OCI-LY7 (cell line): ENCODE data around the gene IL6R. TPM values are rescaled to one million over a fixed set of nuclear protein-coding genes. Genes with fewer than 3 reads are reported as not detected.

ENCODE experiments used
- BruUV-seq: library from RNA; stranded (reverse); fragments of 400-500 nt; replicated peaks from 2 replicates; lab custom pipeline; 2021; lab: Mats Ljungman, UMichigan
- CTCF ChIA-PET: fragments of 300-600 bp; sonication (Branson Sonifier 250); formaldehyde crosslinking; loops from one replicate; lab custom pipeline; 2022; ENCODE audit warnings: antibody characterized with exemption; ENCODE audit not compliant: unreplicated experiment; lab: Charles Lee
- POLR2A ChIA-PET: fragments of 300-600 bp; sonication (Branson Sonifier 250); formaldehyde crosslinking; loops from one replicate; lab custom pipeline; 2022; ENCODE audit warnings: antibody characterized with exemption; lab: Charles Lee
- DNase-seq: peaks from one replicate; pipeline ENCODE4 v3.0.0-alpha.2; 2015; ENCODE audit warnings: low spot score
- H2AFZ ChIP-seq: fragments of 200-600 bp; sonication (generic), shearing (Covaris generic); 2 replicates; pipeline ENCODE4 v1.6.1; 2014; ENCODE audit warnings: mild to moderate bottlenecking, antibody characterized with exemption, low read length, moderate library complexity
- H3K27ac ChIP-seq: fragments of 200-600 bp; sonication (generic); 2 replicates; pipeline ENCODE4 v1.5.1; 2014; ENCODE audit warnings: mixed run types, low read depth, mild to moderate bottlenecking, moderate library complexity, low read length, inconsistent platforms; ENCODE audit not compliant: poor library complexity, severe bottlenecking
- H3K36me3 ChIP-seq: fragments of 200-600 bp; sonication (generic); 2 replicates; pipeline ENCODE4 v1.6.1; 2014; ENCODE audit warnings: mild to moderate bottlenecking, antibody characterized with exemption, low read length, moderate library complexity, mixed read lengths; ENCODE audit not compliant: insufficient read depth
- H3K4me1 ChIP-seq: fragments of 200-600 bp; sonication (generic); 2 replicates; pipeline ENCODE4 v1.5.1; 2014; ENCODE audit warnings: mild to moderate bottlenecking, low read length; ENCODE audit not compliant: insufficient read depth, poor library complexity, severe bottlenecking
- H3K4me2 ChIP-seq: fragments of 200-600 bp; sonication (generic); 2 replicates; pipeline ENCODE4 v1.6.1; 2014; ENCODE audit warnings: mild to moderate bottlenecking, low read length
- H3K4me3 ChIP-seq: fragments of 200-600 bp; sonication (generic); 2 replicates; pipeline ENCODE4 v1.5.1; 2014; ENCODE audit warnings: mild to moderate bottlenecking, low read depth, low read length; ENCODE audit not compliant: poor library complexity, severe bottlenecking
- H3K79me2 ChIP-seq: fragments of 200-600 bp; sonication (generic); 2 replicates; pipeline ENCODE4 v1.6.1; 2016; ENCODE audit warnings: low read depth, mild to moderate bottlenecking, low read length, moderate library complexity, mixed read lengths; ENCODE audit not compliant: insufficient read depth
- H3K9me2 ChIP-seq: fragments of 200-600 bp; sonication (generic); 2 replicates; pipeline ENCODE4 v1.6.1; 2016; ENCODE audit warnings: mild to moderate bottlenecking, low read length, mixed read lengths; ENCODE audit not compliant: insufficient read depth
- H3K9me3 ChIP-seq: fragments of 200-600 bp; sonication (generic); 2 replicates; pipeline ENCODE4 v1.6.1; 2014; ENCODE audit warnings: mild to moderate bottlenecking, mixed run types, low read length, mixed read lengths
- H4K20me1 ChIP-seq: fragments of 200-600 bp; sonication (generic); 2 replicates; pipeline ENCODE4 v1.6.1; 2014; ENCODE audit warnings: mild to moderate bottlenecking, antibody characterized with exemption, low read length, moderate library complexity, mixed read lengths; ENCODE audit not compliant: insufficient read depth
- CTCF ChIP-seq: fragments of 200-600 bp; sonication (generic); conservative IDR thresholded peaks from 2 replicates; pipeline ENCODE4 v1.5.1; 2014; ENCODE audit warnings: mild to moderate bottlenecking, antibody characterized with exemption, low read length, moderate library complexity, mixed read lengths
- EZH2phosphoT487 ChIP-seq: fragments of 200-600 bp; sonication (generic); IDR thresholded peaks from 2 replicates; pipeline ENCODE4 v1.6.1; 2018; ENCODE audit warnings: low read depth, borderline replicate concordance, mild to moderate bottlenecking, mixed run types, antibody characterized with exemption, low read length, moderate library complexity, mixed read lengths
- intact Hi-C: fragments of 100-400 bp; cut with micrococcal nuclease; formaldehyde crosslinking; loops from one replicate; pipeline ENCODE4 v1.10.0; 2022; ENCODE audit not compliant: unreplicated experiment
- total RNA-seq, 2 experiments: library from RNA; depleted of rRNA in 1 of 2; stranded (reverse); fragments of >200 nt in 1 of 2; shearing (Covaris generic) in 1 of 2; gene quantifications; 2 replicates each; pipeline ENCODE4 v1.2.3, GENCODE V29; 2014 to 2022

IL6R gene
- total RNA-seq, 2 experiments from 2014 or later, result not detected

- CTCF ChIA-PET, result no interaction called here
- H3K9me3 ChIP-seq, result no peaks in the 10 kb centered on the region
- intact Hi-C loops, result loop anchor here (1.0 kb wide), 1 partner anchor 71 kb away; no protein-coding TSS in a partner anchor
- peaks cover 37% of the 10 kb centered on the region for H3K4me1 ChIP-seq
- peak overlapping the region; percentile 70 for H3K4me2 ChIP-seq
- POLR2A ChIA-PET, result interaction anchor here (0.9 kb wide), 1 partner anchor 12 kb away, joined by 3 read pairs; no protein-coding TSS in a partner anchor
- no peak for TF ChIP-seq CTCF
- TF ChIP-seq EZH2phosphoT487, result no peak
- BruUV-seq, result no TSS peak
- peak overlapping the region; percentile 36 for H3K4me3 ChIP-seq
- H2AFZ ChIP-seq, result peak overlapping the region; percentile 87
- no peaks in the 10 kb centered on the region for H3K79me2 ChIP-seq
- H3K9me2 ChIP-seq, result no peaks in the 10 kb centered on the region
- no peaks in the 10 kb centered on the region for H3K36me3 ChIP-seq
- peak; percentile 63 for DNase-seq
- peak overlapping the region; percentile 24 for H3K27ac ChIP-seq
- H4K20me1 ChIP-seq, result no peaks in the 10 kb centered on the region
Observed at GRCh38 chr1:154407198-154408091, 2.3 kb downstream of the IL6R start.

GRCh38 chr1:154408174-154408777 is 3.1 kb downstream of the IL6R start:
- Histone ChIP-seq H3K9me3 (no peaks in the 10 kb centered on the region), H3K4me2 (peak overlapping the region; percentile 70), H3K4me1 (peaks cover 41% of the 10 kb centered on the region), H3K27ac (no peak overlapping the region), H3K9me2 (no peaks in the 10 kb centered on the region), H3K36me3 (no peaks in the 10 kb centered on the region), H2AFZ (peak overlapping the region; percentile 87), H4K20me1 (no peaks in the 10 kb centered on the region), H3K79me2 (no peaks in the 10 kb centered on the region), H3K4me3 (peak overlapping the region; percentile 36)
- POLR2A ChIA-PET, result interaction anchor here (0.9 kb wide), 1 partner anchor 12 kb away, joined by 3 read pairs; no protein-coding TSS in a partner anchor
- no peak for DNase-seq
- CTCF ChIA-PET, result no interaction called here
- no TSS peak for BruUV-seq
- TF ChIP-seq CTCF (no peak), EZH2phosphoT487 (no peak)
- intact Hi-C loops, result no loop called here
